ENCODE measurements around the gene PCDHA5.

Gene PCDHA5

DNA sequence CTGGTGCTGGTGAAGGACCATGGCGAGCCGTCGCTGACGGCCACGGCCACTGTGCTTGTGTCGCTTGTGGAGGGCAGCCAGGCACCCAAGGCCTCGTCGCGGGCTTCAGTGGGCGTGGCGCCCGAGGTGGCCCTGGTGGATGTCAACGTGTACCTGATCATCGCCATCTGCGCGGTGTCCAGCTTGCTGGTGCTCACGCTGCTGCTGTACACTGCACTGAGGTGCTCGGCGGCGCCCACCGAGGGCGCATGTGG, 36.5 kb downstream of the PCDHA5 start:
- no peak for ATAC-seq (ENCODE audit: insufficient read depth, low read depth)
- Histone ChIP-seq H3K4me1 (ENCODE audit: insufficient read depth, low read length) (no peaks in the 10 kb centered on the region), H3K79me2 (ENCODE audit: insufficient read depth, low read length) (no peaks in the 10 kb centered on the region), H4K20me1 (ENCODE audit: insufficient read depth, low read length) (no peaks in the 10 kb centered on the region), H3K27ac (ENCODE audit: low read length) (no peak overlapping the region), H3K36me3 (ENCODE audit: insufficient read depth, low read length) (no peaks in the 10 kb centered on the region), H3K4me2 (ENCODE audit: insufficient read depth, low read length) (no peak overlapping the region), H3K9me3 (ENCODE audit: insufficient read depth, low read length, severe bottlenecking) (no peaks in the 10 kb centered on the region), H3K9ac (ENCODE audit: low read depth, low read length) (no peak overlapping the region), H3K27me3 (ENCODE audit: insufficient read depth, low read length, poor library complexity) (no peaks in the 10 kb centered on the region), H3K4me3 (ENCODE audit: low read depth in 1 of 2, low read length in 2 of 2) (no peak overlapping the region), H2AFZ (ENCODE audit: low read depth, low read length) (no peak overlapping the region)
- TF ChIP-seq, protein P1, sequence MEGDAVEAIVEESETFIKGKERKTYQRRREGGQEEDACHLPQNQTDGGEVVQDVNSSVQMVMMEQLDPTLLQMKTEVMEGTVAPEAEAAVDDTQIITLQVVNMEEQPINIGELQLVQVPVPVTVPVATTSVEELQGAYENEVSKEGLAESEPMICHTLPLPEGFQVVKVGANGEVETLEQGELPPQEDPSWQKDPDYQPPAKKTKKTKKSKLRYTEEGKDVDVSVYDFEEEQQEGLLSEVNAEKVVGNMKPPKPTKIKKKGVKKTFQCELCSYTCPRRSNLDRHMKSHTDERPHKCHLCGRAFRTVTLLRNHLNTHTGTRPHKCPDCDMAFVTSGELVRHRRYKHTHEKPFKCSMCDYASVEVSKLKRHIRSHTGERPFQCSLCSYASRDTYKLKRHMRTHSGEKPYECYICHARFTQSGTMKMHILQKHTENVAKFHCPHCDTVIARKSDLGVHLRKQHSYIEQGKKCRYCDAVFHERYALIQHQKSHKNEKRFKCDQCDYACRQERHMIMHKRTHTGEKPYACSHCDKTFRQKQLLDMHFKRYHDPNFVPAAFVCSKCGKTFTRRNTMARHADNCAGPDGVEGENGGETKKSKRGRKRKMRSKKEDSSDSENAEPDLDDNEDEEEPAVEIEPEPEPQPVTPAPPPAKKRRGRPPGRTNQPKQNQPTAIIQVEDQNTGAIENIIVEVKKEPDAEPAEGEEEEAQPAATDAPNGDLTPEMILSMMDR (IDR thresholded peaks at IDR 0.05; ENCODE audit: borderline replicate concordance, extremely low read depth, low read length, poor library complexity, severe bottlenecking), result no peak
- TF ChIP-seq EZH2 (IDR thresholded peaks at IDR 0.05; ENCODE audit: borderline replicate concordance, low read depth, low read length, severe bottlenecking), result no peak
- DNase-seq, result no peak

DNA sequence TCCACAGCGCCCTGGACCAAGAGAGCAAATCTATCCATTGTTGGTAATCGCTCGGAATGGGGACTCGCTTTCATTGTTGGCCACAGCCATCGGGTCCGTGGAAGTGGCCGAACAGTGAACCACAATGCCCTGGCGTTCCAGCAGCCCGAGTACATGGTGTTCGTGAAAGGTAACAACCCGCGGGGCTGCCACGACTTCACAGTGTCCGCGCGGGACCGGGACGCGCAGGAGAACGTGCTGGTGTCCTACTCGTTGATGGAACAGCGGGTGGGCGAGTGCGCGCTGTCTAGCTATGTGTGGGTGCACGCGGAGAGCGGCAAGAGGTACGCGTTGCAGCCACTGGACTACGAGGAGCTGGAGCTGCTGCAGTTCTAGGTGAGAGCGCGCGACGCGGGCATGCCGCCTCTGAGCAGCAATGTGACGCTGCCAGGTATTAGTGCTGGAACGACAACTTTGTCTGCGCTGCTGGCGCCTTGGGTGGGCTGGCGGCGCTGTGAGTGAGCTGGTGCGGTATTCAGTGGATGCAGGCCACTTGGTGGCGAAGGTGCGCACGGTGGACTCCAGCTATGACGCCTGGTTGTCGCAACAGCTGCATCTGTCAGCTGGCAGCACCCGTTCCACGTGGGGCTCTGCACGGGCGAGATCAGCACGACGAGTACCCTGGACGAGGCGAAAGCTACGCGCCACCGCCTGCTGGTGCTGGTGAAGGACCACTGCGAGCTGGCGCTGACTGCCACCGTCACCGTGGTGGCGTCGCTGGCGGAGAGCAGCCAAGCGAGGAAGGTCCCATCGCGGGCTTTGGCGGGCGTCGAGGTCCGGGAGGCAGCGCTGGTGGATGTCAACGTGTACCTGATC, 41.3 kb downstream of the PCDHA5 start:
- Histone ChIP-seq H3K4me2 (ENCODE audit: insufficient read depth, low read length) (no peak overlapping the region), H3K9me3 (ENCODE audit: insufficient read depth, low read length, severe bottlenecking) (no peaks in the 10 kb centered on the region), H4K20me1 (ENCODE audit: insufficient read depth, low read length) (no peaks in the 10 kb centered on the region), H3K27me3 (ENCODE audit: insufficient read depth, low read length, poor library complexity) (peaks cover 3% of the 10 kb centered on the region), H3K27ac (ENCODE audit: low read length) (no peak overlapping the region), H3K4me3 (ENCODE audit: low read depth in 1 of 2, low read length in 2 of 2) (no peak overlapping the region), H3K79me2 (ENCODE audit: insufficient read depth, low read length) (no peaks in the 10 kb centered on the region), H3K4me1 (ENCODE audit: insufficient read depth, low read length) (no peaks in the 10 kb centered on the region), H2AFZ (ENCODE audit: low read depth, low read length) (no peak overlapping the region), H3K9ac (ENCODE audit: low read depth, low read length) (no peak overlapping the region), H3K36me3 (ENCODE audit: insufficient read depth, low read length) (no peaks in the 10 kb centered on the region)
- no peak for DNase-seq
- no peak for ATAC-seq (ENCODE audit: insufficient read depth, low read depth)
- no peak for TF ChIP-seq EZH2 (IDR thresholded peaks at IDR 0.05; ENCODE audit: borderline replicate concordance, low read depth, low read length, severe bottlenecking)
- TF ChIP-seq, protein P1 (IDR thresholded peaks at IDR 0.05; ENCODE audit: borderline replicate concordance, extremely low read depth, low read length, poor library complexity, severe bottlenecking), result no peak

DNA sequence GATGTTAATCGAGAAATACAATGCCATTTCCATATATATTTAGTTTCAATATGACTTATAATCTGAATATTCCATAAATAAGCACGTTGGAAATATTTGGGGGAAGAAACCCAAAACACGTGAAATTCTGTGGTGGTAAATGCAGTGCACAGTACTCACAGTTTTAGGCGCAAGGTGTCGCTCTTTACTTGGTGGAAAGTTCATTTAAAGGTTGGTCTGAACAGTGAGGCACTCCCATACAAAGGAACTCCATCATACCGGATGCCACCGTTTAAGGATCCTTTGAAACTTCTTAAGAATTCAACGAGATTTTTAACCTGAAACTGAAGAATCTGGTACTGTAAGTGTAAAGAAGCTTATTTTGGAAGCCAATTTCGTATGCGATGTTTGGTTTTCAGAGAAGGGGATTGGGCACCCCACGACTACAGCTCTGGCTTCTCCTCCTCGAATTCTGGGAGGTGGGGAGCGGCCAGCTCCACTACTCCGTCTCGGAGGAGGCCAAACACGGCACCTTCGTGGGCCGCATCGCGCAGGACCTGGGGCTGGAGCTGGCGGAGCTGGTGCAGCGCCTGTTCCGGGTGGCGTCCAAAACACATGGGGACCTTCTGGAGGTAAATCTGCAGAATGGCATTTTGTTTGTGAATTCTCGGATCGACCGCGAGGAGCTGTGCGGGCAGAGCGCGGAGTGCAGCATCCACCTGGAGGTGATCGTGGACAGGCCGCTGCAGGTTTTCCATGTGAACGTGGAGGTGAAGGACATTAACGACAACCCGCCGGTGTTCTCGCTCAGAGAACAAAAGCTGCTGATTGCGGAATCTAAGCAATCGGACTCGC, 47.5 kb downstream of the PCDHA5 start, which contains the start of gene PCDHA11:
Gene PCDHA11, plus strand, starts transcription at position 237 of the 834 bp plus-strand sequence. Its CDS starts 147 bp downstream, at position 384.
- Histone ChIP-seq H3K27ac (ENCODE audit: low read length) (no peak within 1 kb of the TSS), H3K79me2 (ENCODE audit: insufficient read depth, low read length) (no peaks in the 10 kb centered on the region), H2AFZ (ENCODE audit: low read depth, low read length) (no peak within 1 kb of the TSS), H3K36me3 (ENCODE audit: insufficient read depth, low read length) (no peaks in the 10 kb centered on the region), H3K4me3 (ENCODE audit: low read depth in 1 of 2, low read length in 2 of 2) (no peak within 1 kb of the TSS), H3K9me3 (ENCODE audit: insufficient read depth, low read length, severe bottlenecking) (no peaks in the 10 kb centered on the region), H3K9ac (ENCODE audit: low read depth, low read length) (no peak within 1 kb of the TSS), H3K4me1 (ENCODE audit: insufficient read depth, low read length) (no peaks in the 10 kb centered on the region), H3K27me3 (ENCODE audit: insufficient read depth, low read length, poor library complexity) (peaks cover 3% of the 10 kb centered on the region), H4K20me1 (ENCODE audit: insufficient read depth, low read length) (no peaks in the 10 kb centered on the region), H3K4me2 (ENCODE audit: insufficient read depth, low read length) (no peak within 1 kb of the TSS)
- ATAC-seq (ENCODE audit: insufficient read depth, low read depth) (no peak), DNase-seq (no peak)
- TF ChIP-seq, protein P1 (IDR thresholded peaks at IDR 0.05; ENCODE audit: borderline replicate concordance, extremely low read depth, low read length, poor library complexity, severe bottlenecking), result peak; percentile 45
- no peak for TF ChIP-seq EZH2 (IDR thresholded peaks at IDR 0.05; ENCODE audit: borderline replicate concordance, low read depth, low read length, severe bottlenecking)
